ENCODE data around the gene PPP2R2B. TPM values are rescaled to one million over a fixed set of nuclear protein-coding genes. Genes with fewer than 3 reads are reported as not detected.

PPP2R2B gene
- total and polyA plus RNA-seq, 2 donors (not counting 3 experiments of a cell fraction or from before 2014, with no cell fraction given), result not detected

GRCh38 chr5:146745931-146746577 lies 132.5 kb downstream of the PPP2R2B start:
- ChIA-PET CTCF (no interaction called here), POLR2A (no interaction called here)
- Histone ChIP-seq H3K36me3 (ENCODE audit: control insufficient read depth in 2 of 2, extremely low read depth in 1 of 2, insufficient read depth in 2 of 2, low read length in 2 of 2) (no peaks in the 10 kb centered on the region), H4K20me1 (replicated peaks; ENCODE audit: control insufficient read depth, extremely low read depth, insufficient read depth, low read length) (no peaks in the 10 kb centered on the region), H3K4me3 (replicated peaks in 1 of 3; ENCODE audit: insufficient read depth in 1 of 3, low read depth in 1 of 3, low read length in 3 of 3) (no peak overlapping the region), H3K27ac (ENCODE audit: insufficient read depth, low read depth, low read length) (no peak overlapping the region), H3K27me3 (ENCODE audit: control insufficient read depth in 2 of 2, insufficient read depth in 2 of 2, low read length in 2 of 2) (peaks cover 0 to 2% of the 10 kb centered on the region in 2 experiments), H3K79me2 (ENCODE audit: control insufficient read depth, insufficient read depth, low read length) (no peaks in the 10 kb centered on the region), H3K9me1 (replicated peaks; ENCODE audit: control insufficient read depth, extremely low read depth, insufficient read depth, low read length) (no peaks in the 10 kb centered on the region), H3K4me2 (ENCODE audit: insufficient read depth, low read length) (no peak overlapping the region), H3K9ac (replicated peaks; ENCODE audit: extremely low read depth, insufficient read depth, low read length) (no peak overlapping the region), H2AFZ (ENCODE audit: low read depth, low read length) (no peak overlapping the region), H3K4me1 (ENCODE audit: control insufficient read depth, extremely low read depth, insufficient read depth, low read length) (no peaks in the 10 kb centered on the region), H3K9me3 (replicated peaks; ENCODE audit: control insufficient read depth, insufficient read depth, low read length) (no peaks in the 10 kb centered on the region)
- intact Hi-C loops (cut with micrococcal nuclease) (no loop called here), dilution Hi-C loops (cut with MboI; ENCODE audit: extremely low pct_ligation_motif_present, low sequenced_read_pairs) (no loop called here)
- no peak for TF ChIP-seq POLR2AphosphoS5 (IDR thresholded peaks at IDR 0.05; ENCODE audit: insufficient read depth, low read depth, low read length)
- no peak for TF ChIP-seq GATA2 (IDR thresholded peaks at IDR 0.05; ENCODE audit: insufficient read depth, insufficient read length, low read depth, low read length)
- TF ChIP-seq MAX (IDR thresholded peaks at IDR 0.05; ENCODE audit: insufficient read depth, insufficient read length), result no peak
- no peak for TF ChIP-seq MYC (IDR thresholded peaks at IDR 0.05; ENCODE audit: low read depth, low read length)
- no peak for TF ChIP-seq CTCF (IDR thresholded peaks at IDR 0.05; ENCODE audit: extremely low read depth in 1 of 2, insufficient read depth in 1 of 2, low read depth in 1 of 2, low read length in 2 of 2)
- TF ChIP-seq JUN (IDR thresholded peaks at IDR 0.05; ENCODE audit: borderline replicate concordance, insufficient read depth, insufficient read length, low read depth), result no peak
- TF ChIP-seq FOS (IDR thresholded peaks at IDR 0.05; ENCODE audit: borderline replicate concordance, insufficient read depth, low read length), result no peak
- TF ChIP-seq EZH2 (IDR thresholded peaks at IDR 0.05; ENCODE audit: borderline replicate concordance, low read depth, low read length, severe bottlenecking), result no peak
- no peak for TF ChIP-seq POLR2A (IDR thresholded peaks at IDR 0.05; ENCODE audit: low read depth, low read length)
- DNase-seq (ENCODE audit: low read depth, low spot score), result no peak
- BruUV-seq (replicated peaks), result no TSS peak
- no peak for FAIRE-seq
